ENCODE results near the gene AHNAK2. TPM values are rescaled to one million over a fixed set of nuclear protein-coding genes. Genes with fewer than 3 reads are reported as not detected.
"Not testable (repeated sequence)": the region's sequence is repeated elsewhere in the genome, so short reads cannot be mapped to it uniquely, and the experiment has no call there.

AHNAK2 gene
- total and polyA plus RNA-seq, 9 of the 15 experiments (the other 6 are each of a cell fraction or from before 2014, with no cell fraction given) = 0.04 to 0.09 (median 0.04) TPM; not detected in 6

DNA sequence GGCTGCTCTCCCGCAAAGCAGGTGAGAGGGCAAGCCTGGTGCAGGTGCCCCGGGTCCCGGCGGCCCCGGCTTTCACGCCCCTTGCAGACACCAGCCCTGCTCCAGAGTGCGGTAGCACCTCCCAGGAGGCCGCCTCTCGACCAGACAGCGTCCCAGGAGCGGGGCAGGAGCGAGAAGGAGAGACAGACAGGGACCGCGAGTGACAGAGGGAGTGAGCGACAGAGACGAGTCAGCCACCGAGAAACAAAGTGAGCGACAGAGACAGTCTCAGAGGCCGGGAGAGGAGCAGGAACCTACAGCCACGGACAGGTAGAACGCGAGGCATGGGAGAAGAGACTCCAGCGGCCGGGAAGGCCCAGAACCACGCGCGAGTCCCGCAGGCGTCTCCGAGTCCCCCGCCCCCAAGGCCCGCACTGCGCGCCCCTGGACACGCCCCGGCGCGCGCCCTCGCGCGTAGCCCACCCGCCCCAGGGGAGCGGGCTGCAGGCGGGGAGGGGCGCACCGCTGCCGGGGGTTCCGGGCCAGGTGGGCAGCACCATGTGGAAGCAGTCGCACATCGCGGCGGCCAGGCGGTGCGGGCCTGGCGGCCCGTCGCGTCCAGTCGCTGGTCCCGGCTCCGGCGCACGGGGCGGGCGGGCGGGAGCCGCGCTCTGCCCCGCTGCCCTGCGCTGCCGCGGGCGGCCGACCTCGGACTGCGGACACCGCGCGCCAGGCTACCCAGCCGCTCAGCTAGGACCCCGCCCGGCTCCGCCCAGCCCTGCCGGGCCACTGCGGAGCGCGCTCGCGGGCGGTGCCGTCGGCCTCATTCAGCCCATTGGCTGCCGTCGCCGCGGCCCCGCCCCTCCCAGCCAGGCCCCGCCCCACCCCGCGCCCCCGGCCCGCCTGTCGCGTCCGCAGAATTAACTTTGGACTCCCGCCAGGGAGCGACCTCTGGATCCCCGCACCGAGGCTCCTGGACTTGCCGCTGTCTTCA lies at the start of gene AHNAK2 (continued):
- no peak for TF ChIP-seq ZC3H11A (IDR thresholded peaks at IDR 0.05; ENCODE audit: low read depth, low read length)
- TF ChIP-seq, protein P1, sequence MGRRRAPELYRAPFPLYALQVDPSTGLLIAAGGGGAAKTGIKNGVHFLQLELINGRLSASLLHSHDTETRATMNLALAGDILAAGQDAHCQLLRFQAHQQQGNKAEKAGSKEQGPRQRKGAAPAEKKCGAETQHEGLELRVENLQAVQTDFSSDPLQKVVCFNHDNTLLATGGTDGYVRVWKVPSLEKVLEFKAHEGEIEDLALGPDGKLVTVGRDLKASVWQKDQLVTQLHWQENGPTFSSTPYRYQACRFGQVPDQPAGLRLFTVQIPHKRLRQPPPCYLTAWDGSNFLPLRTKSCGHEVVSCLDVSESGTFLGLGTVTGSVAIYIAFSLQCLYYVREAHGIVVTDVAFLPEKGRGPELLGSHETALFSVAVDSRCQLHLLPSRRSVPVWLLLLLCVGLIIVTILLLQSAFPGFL (CRISPR knock-in tag; IDR thresholded peaks at IDR 0.05) = no peak
- no peak for TF ChIP-seq EHMT2 (IDR thresholded peaks at IDR 0.05)
- no peak for TF ChIP-seq CBFB (CRISPR knock-in tag; IDR thresholded peaks at IDR 0.05)

GRCh38 chr14:105027718-105028117 lies 49.5 kb upstream of the AHNAK2 start:
- in situ Hi-C loops (cut with MboI); H3K4me3 ChIP-seq; H3K4me2 ChIP-seq (ENCODE audit: insufficient read depth, low read length); H3K9ac ChIP-seq (ENCODE audit: insufficient read depth in 1 of 2, low read depth in 2 of 2, low read length in 2 of 2); DNase-seq (ENCODE audit: extremely low read depth in 1 of 4, low spot score in 3 of 4); ATAC-seq; H4K20me1 ChIP-seq (replicated peaks; ENCODE audit: control insufficient read depth, insufficient read depth, low read length); H3K9me1 ChIP-seq (ENCODE audit: control insufficient read depth, insufficient read depth, low read length); H3K4me1 ChIP-seq (replicated peaks in 1 of 2; ENCODE audit: control insufficient read depth in 2 of 2, insufficient read depth in 2 of 2, low read length in 2 of 2); H3K9me3 ChIP-seq (replicated peaks; ENCODE audit: control insufficient read depth, insufficient read depth, low read depth, low read length); H3K27me3 ChIP-seq (ENCODE audit: control insufficient read depth in 2 of 2, insufficient read depth in 2 of 2, low read length in 2 of 2); FAIRE-seq; CTCF ChIA-PET (ENCODE audit: low intra/inter-chr PET ratio); H3K27ac ChIP-seq (ENCODE audit: extremely low read depth, low read depth, low read length); H3K79me2 ChIP-seq (ENCODE audit: control insufficient read depth, insufficient read depth, low read length); intact Hi-C loops (cut with micrococcal nuclease); H3K36me3 ChIP-seq (ENCODE audit: control insufficient read depth, insufficient read depth, low read length): not testable (repeated sequence)
- BruUV-seq (replicated peaks) = TSS peak; percentile 94
- H2AFZ ChIP-seq (ENCODE audit: low read depth, low read length) = 0 out of 2 replicates have a peak overlapping the region, but pooled peaks have one; percentile 52
- 17% methylated on average over 1 of the region's 4 CpGs for WGBS (ENCODE audit: insufficient coverage, low coverage, missing lambda C conversion rate)
- POLR2A ChIA-PET = interaction anchor here (1.0 to 1.2 kb wide), 2 partner anchors 8 to 23 kb away, joined by 3 read pairs; no protein-coding TSS in a partner anchor

Data from K562 (cell line).